Stimulated activated memory B cell treated with anti-CD40 and anti-IgM and Interleukin-4, amounts not matched to agents 10 μg/mL and 1 μg/mL and 100 μg/mL, for 72 hours (primary cell): ENCODE results near the gene ZNF789.

Experiments used
- ATAC-seq: fragments of 150-1000 bp; cut with Tn5 transposase; 2 replicates; pipeline ENCODE4 v1.10.0; 2021
- H3K27ac Mint-ChIP-seq: one replicate; pipeline ENCODE4 v1.8.0; 2022; ENCODE audit warnings: mild to moderate bottlenecking, mixed read lengths
- H3K27me3 Mint-ChIP-seq: one replicate; pipeline ENCODE4 v1.8.0; 2022; ENCODE audit warnings: mixed read lengths
- H3K36me3 Mint-ChIP-seq: one replicate; pipeline ENCODE4 v1.8.0; 2022; ENCODE audit warnings: mixed read lengths
- H3K4me1 Mint-ChIP-seq: one replicate; pipeline ENCODE4 v1.8.0; 2022; ENCODE audit warnings: mixed read lengths
- H3K4me3 Mint-ChIP-seq: one replicate; pipeline ENCODE4 v1.8.0; 2022; ENCODE audit warnings: mild to moderate bottlenecking, moderate library complexity, mixed read lengths
- H3K9me3 Mint-ChIP-seq: one replicate; pipeline ENCODE4 v1.8.0; 2022; ENCODE audit warnings: mixed read lengths

ZNF789 gene

DNA sequence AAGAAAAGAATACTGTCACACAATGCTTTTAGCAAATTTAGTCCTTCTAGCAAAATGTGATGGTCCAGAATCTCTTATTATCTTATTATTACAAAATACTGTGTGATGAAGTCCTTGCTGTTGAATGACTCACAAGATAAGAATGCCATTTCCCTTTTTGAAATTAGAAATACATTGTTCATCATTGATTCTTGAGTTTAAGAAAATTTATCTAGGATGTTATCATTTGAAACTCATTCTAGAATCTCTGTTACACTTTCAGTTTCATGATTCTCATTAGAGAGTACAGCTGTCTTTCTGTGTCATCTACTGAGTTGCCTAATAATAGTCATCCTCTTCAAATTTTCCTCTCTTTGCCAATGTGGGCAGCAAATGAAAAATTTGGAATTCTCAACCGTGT is 41.4 kb downstream of the ZNF789 start:
- Mint-ChIP-seq H3K27me3 (no peaks in the 10 kb centered on the region), H3K36me3 (peaks cover 37% of the 10 kb centered on the region), H3K27ac (no peak overlapping the region), H3K4me3 (no peak overlapping the region), H3K4me1 (peaks cover 21% of the 10 kb centered on the region), H3K9me3 (no peaks in the 10 kb centered on the region)
- ATAC-seq, result no peak

DNA sequence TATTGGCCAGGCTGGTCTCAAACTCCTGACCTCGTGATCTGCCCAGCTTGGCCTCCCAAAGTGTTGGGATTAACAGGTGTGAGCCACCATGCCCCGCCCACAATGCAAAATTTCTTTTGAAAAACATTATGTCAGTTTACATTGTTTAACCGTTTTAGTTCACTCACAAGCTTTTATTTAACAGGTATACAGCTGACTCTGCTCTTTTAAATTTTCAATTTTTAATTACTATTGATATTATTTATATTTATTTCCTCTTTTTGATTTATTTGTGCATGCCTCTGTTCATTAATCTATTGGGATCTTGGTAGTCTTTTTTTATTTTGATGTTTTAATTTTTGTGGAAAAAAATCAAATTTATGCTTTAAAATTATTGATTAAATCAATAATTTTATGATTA is 48.7 kb downstream of the ZNF789 start:
- ATAC-seq, result no peak
- Mint-ChIP-seq H3K4me1 (peaks cover 6% of the 10 kb centered on the region), H3K27ac (no peak overlapping the region), H3K27me3 (no peaks in the 10 kb centered on the region), H3K9me3 (no peaks in the 10 kb centered on the region), H3K4me3 (no peak overlapping the region), H3K36me3 (peaks cover 53% of the 10 kb centered on the region)

DNA sequence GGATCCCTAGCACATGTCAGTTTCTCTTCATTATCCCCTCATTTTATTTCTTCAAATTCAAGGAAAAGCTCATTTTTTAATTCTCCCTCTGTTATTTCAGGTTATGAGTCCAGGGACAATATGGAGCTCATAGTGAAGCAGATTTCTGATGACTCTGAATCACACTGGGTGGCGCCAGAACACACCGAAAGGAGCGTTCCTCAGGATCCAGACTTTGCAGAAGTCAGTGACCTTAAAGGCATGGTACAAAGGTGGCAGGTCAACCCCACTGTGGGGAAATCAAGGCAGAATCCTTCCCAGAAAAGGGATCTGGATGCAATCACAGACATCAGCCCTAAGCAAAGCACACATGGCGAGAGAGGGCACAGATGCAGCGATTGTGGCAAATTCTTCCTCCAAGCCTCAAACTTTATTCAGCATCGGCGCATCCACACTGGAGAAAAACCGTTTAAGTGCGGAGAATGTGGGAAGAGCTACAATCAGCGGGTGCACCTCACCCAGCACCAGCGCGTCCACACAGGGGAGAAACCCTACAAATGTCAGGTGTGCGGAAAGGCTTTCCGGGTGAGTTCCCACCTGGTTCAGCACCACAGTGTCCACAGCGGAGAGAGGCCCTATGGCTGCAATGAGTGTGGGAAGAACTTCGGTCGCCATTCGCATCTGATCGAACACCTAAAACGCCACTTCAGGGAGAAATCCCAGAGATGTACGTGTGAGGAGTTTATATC is 53.2 kb downstream of the ZNF789 start:
- no peaks in the 10 kb centered on the region for H3K27me3 Mint-ChIP-seq
- ATAC-seq, result no peak
- peaks cover 13% of the 10 kb centered on the region for H3K9me3 Mint-ChIP-seq
- peaks cover 75% of the 10 kb centered on the region for H3K36me3 Mint-ChIP-seq
- H3K27ac Mint-ChIP-seq, result no peak overlapping the region
- H3K4me1 Mint-ChIP-seq, result peaks cover 4% of the 10 kb centered on the region
- no peak overlapping the region for H3K4me3 Mint-ChIP-seq

DNA sequence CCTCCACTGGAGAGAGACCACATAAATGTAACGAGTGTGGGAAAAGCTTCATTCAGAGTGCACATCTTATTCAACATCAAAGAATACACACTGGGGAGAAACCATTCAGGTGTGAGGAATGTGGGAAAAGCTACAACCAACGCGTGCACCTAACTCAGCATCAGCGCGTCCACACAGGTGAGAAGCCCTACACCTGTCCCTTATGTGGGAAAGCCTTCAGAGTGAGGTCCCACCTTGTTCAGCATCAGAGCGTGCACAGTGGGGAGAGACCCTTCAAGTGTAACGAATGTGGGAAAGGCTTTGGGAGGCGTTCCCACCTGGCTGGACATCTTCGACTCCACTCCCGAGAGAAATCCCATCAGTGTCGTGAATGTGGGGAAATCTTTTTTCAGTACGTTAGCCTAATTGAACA is 58.7 kb downstream of the ZNF789 start:
- no peak overlapping the region for H3K4me3 Mint-ChIP-seq
- no peak overlapping the region for H3K27ac Mint-ChIP-seq
- H3K36me3 Mint-ChIP-seq, result peaks cover 78% of the 10 kb centered on the region
- H3K4me1 Mint-ChIP-seq, result no peaks in the 10 kb centered on the region
- H3K9me3 Mint-ChIP-seq, result peaks cover 32% of the 10 kb centered on the region
- no peak for ATAC-seq
- H3K27me3 Mint-ChIP-seq, result no peaks in the 10 kb centered on the region

DNA sequence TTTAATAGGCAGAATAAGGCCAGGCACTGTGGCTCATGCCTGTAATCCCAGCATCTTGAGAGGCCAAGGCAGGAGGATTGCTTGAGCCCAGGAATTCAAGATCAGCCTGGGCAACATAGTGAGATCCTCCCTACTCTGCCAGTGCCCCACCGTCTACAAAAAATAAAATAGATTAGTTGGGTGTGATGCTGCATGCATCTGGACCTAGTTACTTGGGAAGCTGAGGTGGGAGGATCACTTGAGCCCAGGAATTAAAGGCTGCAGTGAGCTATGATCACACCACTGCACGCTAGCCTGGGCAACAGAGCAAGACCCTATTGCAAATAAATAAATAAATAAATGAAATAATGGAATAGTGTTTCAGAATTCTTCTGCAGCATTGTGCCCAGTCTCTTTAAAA is 63.0 kb downstream of the ZNF789 start:
- H3K9me3 Mint-ChIP-seq, result peaks cover 25% of the 10 kb centered on the region
- ATAC-seq, result no peak
- H3K4me1 Mint-ChIP-seq, result no peaks in the 10 kb centered on the region
- H3K36me3 Mint-ChIP-seq, result peaks cover 40% of the 10 kb centered on the region
- H3K4me3 Mint-ChIP-seq, result no peak overlapping the region
- no peaks in the 10 kb centered on the region for H3K27me3 Mint-ChIP-seq
- no peak overlapping the region for H3K27ac Mint-ChIP-seq
